MM.1S (cell line): Measurements from ENCODE around the gene DNAL1.

Experiments
- CTCF ChIP-seq: fragments of 300-600 bp; sonication (generic); IDR thresholded peaks from 2 replicates; pipeline ENCODE4 v1.5.1; 2016; ENCODE audit warnings: antibody characterized with exemption, low read length, mixed read lengths
- EZH2 ChIP-seq: fragments of 300-600 bp; sonication (generic); optimal IDR thresholded peaks from 2 replicates; pipeline ENCODE3; 2017; ENCODE audit warnings: low read depth, mild to moderate bottlenecking, antibody characterized with exemption, low read length, mixed read lengths
- EZH2phosphoT487 ChIP-seq: fragments of 300-600 bp; sonication (generic); IDR thresholded peaks from 2 replicates; pipeline ENCODE4 v1.6.1; 2018; ENCODE audit warnings: antibody characterized with exemption, low read length

GRCh38 chr14:73606271-73606670 lies 38.5 kb upstream of the DNAL1 start:
- no peak for TF ChIP-seq CTCF
- no peak for TF ChIP-seq EZH2
- TF ChIP-seq EZH2phosphoT487: no peak
